NB4 (cell line): Measurements from ENCODE around the gene ANKS1A.

Experiments used
- CTCF ChIP-seq: IDR thresholded peaks from one replicate; pipeline ENCODE4 v1.5.1; 2012; ENCODE audit warnings: low read depth, low read length
- MAX ChIP-seq: IDR thresholded peaks from 2 replicates; pipeline ENCODE4 v1.6.1; 2011; ENCODE audit warnings: low read depth, low read length
- MYC ChIP-seq: IDR thresholded peaks from 2 replicates; pipeline ENCODE4 v1.6.1; 2011; ENCODE audit warnings: low read depth, low read length
- POLR2A ChIP-seq: IDR thresholded peaks from 2 replicates; pipeline ENCODE4 v1.6.1; 2011; ENCODE audit warnings: mild to moderate bottlenecking; ENCODE audit not compliant: insufficient read length; ENCODE audit errors: extremely low read depth

- TF ChIP-seq POLR2A (no peak), CTCF (no peak), MAX (no peak), MYC (no peak)
These were observed 169.3 kb downstream of the ANKS1A start for GRCh38 chr6:35058358-35058675.
